Measurements from ENCODE around the gene TBC1D22B.

GRCh38 chr6:37359039-37359438, 101.5 kb downstream of the TBC1D22B start:
- no peak for TF ChIP-seq POLR2A (IDR thresholded peaks at IDR 0.05; ENCODE audit: low read depth, low read length)
- no peak for TF ChIP-seq POLR2AphosphoS5 (IDR thresholded peaks at IDR 0.05; ENCODE audit: low read depth, low read length)

Data from GM12892 (cell line).